ENCODE results near the gene FUCA1. TPM values are rescaled to one million over a fixed set of nuclear protein-coding genes. Genes with fewer than 3 reads are reported as not detected.

Gene FUCA1
- 9.7 and 15.2 TPM in 2 replicates for total RNA-seq

GRCh38 chr1:23867895-23868556, at the start of gene FUCA1:
Gene FUCA1, minus strand, starts transcription at chr1:23868290. Its CDS starts 4 bp downstream, at chr1:23868286.

GRCh38 chr1:23913212-23913880, 45.3 kb upstream of the FUCA1 start, which contains the start of gene CNR2:
Gene CNR2, minus strand, starts transcription at chr1:23913362. Its CDS starts 37,745 bp downstream, at chr1:23875617.

GRCh38 chr1:23825076-23825761, 42.9 kb downstream of the FUCA1 start, which contains the start of gene HMGCL:
Gene HMGCL, minus strand, starts transcription at chr1:23825429. Its CDS starts 14 bp downstream, at chr1:23825415.

GRCh38 chr1:23800400-23801337, 67.4 kb downstream of the FUCA1 start, which contains the start of gene GALE:
Gene GALE, minus strand, starts transcription at chr1:23800754. Its CDS starts 1,747 bp downstream, at chr1:23799007.

Other genes starting within 250 kb of the FUCA1 start
- 1,057 and 1,406 TPM in 2 replicates for gene RPL11, start 176.5 kb downstream of the FUCA1 start, total RNA-seq
- 14.7 and 23.9 TPM in 2 replicates for gene ELOA, start 124.8 kb downstream of the FUCA1 start, total RNA-seq
- gene PITHD1, start 89.9 kb downstream of the FUCA1 start, total RNA-seq = 26.7 and 41.0 TPM in 2 replicates
- 88.1 and 94.1 TPM in 2 replicates for gene LYPLA2, start 77.1 kb downstream of the FUCA1 start, total RNA-seq
- 39.7 and 44.4 TPM in 2 replicates for gene GALE, start 67.5 kb downstream of the FUCA1 start, total RNA-seq
- 38.2 and 50.2 TPM in 2 replicates for gene HMGCL, start 42.9 kb downstream of the FUCA1 start, total RNA-seq
- gene CNR2, start 45.1 kb upstream of the FUCA1 start, total RNA-seq = not detected in 2 replicates
- gene PNRC2, start 91.5 kb upstream of the FUCA1 start, total RNA-seq = 95.4 and 103 TPM in 2 replicates
- 70.4 and 135 TPM in 2 replicates for gene SRSF10, start 112.0 kb upstream of the FUCA1 start, total RNA-seq
- under 0.01 and 0.06 TPM in 2 replicates for gene MYOM3, start 243.8 kb upstream of the FUCA1 start, total RNA-seq

Measured in bladder microvascular endothelial cell (primary cell).